Measurements from ENCODE around the gene NDP.
A peak's percentile ranks its signal among the peaks of the same experiment; 100 is the strongest.

Gene NDP

DNA sequence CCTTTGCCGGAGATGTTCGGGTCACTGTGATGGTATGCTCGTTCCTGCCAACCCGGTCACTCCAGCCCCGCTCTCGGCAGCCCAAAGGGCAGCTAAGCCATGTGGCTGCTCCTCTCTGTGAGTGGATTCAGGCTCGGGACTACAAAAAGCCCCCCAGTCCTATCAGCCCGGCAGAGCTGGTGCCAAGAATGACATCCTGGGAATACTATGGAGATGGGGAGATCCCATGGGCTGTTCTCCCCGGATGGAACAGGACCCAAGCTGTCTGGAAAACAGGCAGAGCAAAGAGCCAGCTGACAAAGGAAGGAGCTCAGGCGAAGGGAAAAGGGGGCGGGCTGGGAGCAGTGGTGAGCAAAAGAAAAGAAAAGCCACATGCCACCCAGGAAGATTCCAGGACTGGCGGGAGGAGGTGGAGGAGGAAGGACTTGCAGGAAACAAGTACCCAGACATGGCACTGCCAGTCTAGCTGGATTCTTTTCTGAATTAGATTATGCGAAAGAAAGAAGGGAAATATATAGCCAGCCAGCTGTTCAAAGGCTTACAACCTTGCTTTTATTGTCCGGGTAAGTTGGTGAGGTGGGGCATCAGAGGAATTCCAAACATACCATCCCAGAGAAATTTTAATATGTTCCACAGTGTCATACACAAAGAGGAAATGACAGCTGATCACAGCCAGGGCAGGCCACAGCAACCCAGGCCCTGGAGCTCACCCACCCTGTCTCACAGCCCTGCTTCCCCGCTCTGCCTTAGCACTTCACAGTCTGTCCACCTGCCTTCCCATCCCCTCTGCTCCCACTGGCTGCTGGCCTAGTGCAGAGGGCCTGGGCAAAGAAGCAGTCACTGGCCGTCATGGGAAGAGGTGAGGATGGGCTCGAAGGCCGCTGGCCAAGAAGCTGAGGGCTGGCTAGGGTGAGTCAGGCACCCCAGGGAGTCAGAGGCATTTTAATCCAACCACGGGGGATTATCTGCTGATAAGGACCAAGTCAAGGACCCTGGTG, 3.4 kb downstream of the NDP start:
- Mint-ChIP-seq H3K36me3 (ENCODE audit: low read depth) (no peaks in the 10 kb centered on the region), H3K27ac (peak overlapping the region in 1 of 3 experiments; percentile 24), H3K9me3 (no peaks in the 10 kb centered on the region), H3K4me1 (peaks cover 18% of the 10 kb centered on the region), H3K4me3 (peak overlapping the region in 2 of 3 experiments; percentile 8 to 10), H3K27me3 (ENCODE audit: low read depth) (peaks cover 23% of the 10 kb centered on the region)
- no peak for TF ChIP-seq CTCF (IDR thresholded peaks at IDR 0.05; ENCODE audit: unreplicated experiment in 3 of 3)

- peaks cover 14% of the 10 kb centered on the region for H3K27me3 Mint-ChIP-seq (ENCODE audit: low read depth)
- no peaks in the 10 kb centered on the region for H3K36me3 Mint-ChIP-seq (ENCODE audit: low read depth)
- TF ChIP-seq CTCF (IDR thresholded peaks at IDR 0.05; ENCODE audit: unreplicated experiment in 3 of 3): no peak
- H3K9me3 Mint-ChIP-seq: no peaks in the 10 kb centered on the region
- no peak overlapping the region for H3K4me3 Mint-ChIP-seq
- peaks cover 18% of the 10 kb centered on the region for H3K4me1 Mint-ChIP-seq
- H3K27ac Mint-ChIP-seq: no peak overlapping the region
Measured at GRCh38 chrX:43968359-43968781, 4.8 kb downstream of the NDP start.

DNA sequence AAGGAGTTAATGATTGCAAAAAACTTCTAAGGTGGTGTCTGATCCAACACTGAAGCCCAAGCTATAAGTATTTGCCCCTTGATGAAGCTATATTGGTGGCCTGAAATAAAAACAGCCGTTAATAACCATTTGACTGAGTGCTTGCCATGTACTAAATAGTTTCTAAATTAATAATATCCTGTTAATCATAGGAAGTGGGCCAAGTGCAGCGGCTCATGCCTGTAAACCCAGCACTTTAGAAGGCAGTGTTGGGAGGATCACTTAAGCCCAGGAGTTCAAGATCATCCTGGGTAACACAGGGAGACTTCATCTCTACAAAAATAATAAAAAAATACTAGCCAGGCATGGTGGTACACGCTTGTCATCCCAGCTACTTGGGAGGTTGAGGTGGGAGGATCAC, 8.3 kb downstream of the NDP start:
- Mint-ChIP-seq H3K27ac (no peak overlapping the region), H3K9me3 (peaks cover 3% of the 10 kb centered on the region), H3K36me3 (ENCODE audit: low read depth) (no peaks in the 10 kb centered on the region), H3K4me3 (no peak overlapping the region), H3K4me1 (peaks cover 7% of the 10 kb centered on the region), H3K27me3 (ENCODE audit: low read depth) (no peaks in the 10 kb centered on the region)
- no peak for TF ChIP-seq CTCF (IDR thresholded peaks at IDR 0.05; ENCODE audit: unreplicated experiment in 3 of 3)

DNA sequence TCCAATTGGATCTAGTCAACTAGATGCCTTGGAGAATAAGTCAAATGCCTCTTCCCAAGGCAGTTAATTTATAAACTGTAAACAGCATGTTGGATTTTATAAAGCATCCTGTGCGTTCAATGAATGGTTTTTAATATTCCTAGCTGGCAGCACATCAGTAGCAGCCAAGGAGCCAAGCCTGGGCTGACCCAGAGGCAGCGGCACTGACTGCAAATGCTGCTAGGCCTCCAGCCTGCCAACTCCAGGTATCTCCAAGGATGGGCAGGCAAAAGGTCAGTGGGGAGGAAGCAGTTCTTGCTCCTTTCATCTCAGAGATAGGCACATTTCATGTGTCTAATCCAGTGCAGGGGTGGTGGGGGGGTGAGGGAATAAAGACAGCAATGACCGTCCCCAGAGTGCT, 9.5 kb downstream of the NDP start:
- peaks cover under 1% of the 10 kb centered on the region for H3K4me1 Mint-ChIP-seq
- no peaks in the 10 kb centered on the region for H3K27me3 Mint-ChIP-seq (ENCODE audit: low read depth)
- no peak overlapping the region for H3K4me3 Mint-ChIP-seq
- TF ChIP-seq CTCF (IDR thresholded peaks at IDR 0.05; ENCODE audit: unreplicated experiment in 3 of 3): no peak
- no peak overlapping the region for H3K27ac Mint-ChIP-seq
- H3K9me3 Mint-ChIP-seq: peaks cover 3% of the 10 kb centered on the region
- no peaks in the 10 kb centered on the region for H3K36me3 Mint-ChIP-seq (ENCODE audit: low read depth)

DNA sequence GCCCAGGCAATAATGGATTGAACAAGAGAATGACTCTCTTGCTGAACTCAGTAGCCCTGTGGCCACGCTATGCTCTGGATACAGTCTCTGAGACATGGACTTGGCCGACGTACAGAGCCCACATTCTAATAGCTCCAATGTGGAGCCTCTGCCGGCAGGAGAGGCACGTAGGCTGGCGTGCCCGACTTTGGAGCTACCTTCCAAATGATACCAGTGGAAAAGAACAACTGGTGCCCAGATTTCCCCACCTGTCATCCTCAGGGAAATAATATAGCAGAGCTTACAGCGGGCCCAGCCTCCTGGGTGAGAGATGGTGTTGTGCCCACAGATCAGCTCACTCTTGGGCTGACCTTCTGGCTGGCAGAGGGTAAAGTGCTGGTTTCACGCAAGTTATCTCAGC, 10.6 kb downstream of the NDP start:
- Mint-ChIP-seq H3K4me1 (peaks cover 7% of the 10 kb centered on the region), H3K27ac (no peak overlapping the region), H3K27me3 (ENCODE audit: low read depth) (no peaks in the 10 kb centered on the region), H3K4me3 (no peak overlapping the region), H3K9me3 (peaks cover 3% of the 10 kb centered on the region), H3K36me3 (ENCODE audit: low read depth) (no peaks in the 10 kb centered on the region)
- no peak for TF ChIP-seq CTCF (IDR thresholded peaks at IDR 0.05; ENCODE audit: unreplicated experiment in 3 of 3)

DNA sequence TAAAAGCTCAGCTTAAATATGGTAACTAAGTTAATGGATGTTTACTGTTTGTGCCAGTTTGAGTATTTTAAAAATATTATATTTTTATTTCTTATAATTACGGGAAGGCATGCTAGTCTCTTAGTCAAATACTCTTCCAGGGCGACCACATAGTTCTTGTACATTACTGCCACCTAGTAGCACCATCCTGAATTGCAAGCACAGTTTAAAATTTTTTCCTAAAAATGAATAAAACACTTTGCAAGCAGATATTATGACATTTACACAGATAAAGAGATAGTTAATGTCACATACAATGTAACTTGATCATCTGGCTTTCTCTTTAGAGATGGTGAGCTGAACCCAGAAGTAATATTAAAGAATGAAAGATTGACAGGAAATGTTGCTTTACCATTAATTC, 11.5 kb downstream of the NDP start:
- no peak for TF ChIP-seq CTCF (IDR thresholded peaks at IDR 0.05; ENCODE audit: unreplicated experiment in 3 of 3)
- Mint-ChIP-seq H3K4me1 (peaks cover 7% of the 10 kb centered on the region), H3K27me3 (ENCODE audit: low read depth) (no peaks in the 10 kb centered on the region), H3K4me3 (no peak overlapping the region), H3K27ac (no peak overlapping the region), H3K36me3 (ENCODE audit: low read depth) (no peaks in the 10 kb centered on the region), H3K9me3 (peaks cover 3% of the 10 kb centered on the region)
